ENCODE data around the gene TRAPPC3L.

DNA sequence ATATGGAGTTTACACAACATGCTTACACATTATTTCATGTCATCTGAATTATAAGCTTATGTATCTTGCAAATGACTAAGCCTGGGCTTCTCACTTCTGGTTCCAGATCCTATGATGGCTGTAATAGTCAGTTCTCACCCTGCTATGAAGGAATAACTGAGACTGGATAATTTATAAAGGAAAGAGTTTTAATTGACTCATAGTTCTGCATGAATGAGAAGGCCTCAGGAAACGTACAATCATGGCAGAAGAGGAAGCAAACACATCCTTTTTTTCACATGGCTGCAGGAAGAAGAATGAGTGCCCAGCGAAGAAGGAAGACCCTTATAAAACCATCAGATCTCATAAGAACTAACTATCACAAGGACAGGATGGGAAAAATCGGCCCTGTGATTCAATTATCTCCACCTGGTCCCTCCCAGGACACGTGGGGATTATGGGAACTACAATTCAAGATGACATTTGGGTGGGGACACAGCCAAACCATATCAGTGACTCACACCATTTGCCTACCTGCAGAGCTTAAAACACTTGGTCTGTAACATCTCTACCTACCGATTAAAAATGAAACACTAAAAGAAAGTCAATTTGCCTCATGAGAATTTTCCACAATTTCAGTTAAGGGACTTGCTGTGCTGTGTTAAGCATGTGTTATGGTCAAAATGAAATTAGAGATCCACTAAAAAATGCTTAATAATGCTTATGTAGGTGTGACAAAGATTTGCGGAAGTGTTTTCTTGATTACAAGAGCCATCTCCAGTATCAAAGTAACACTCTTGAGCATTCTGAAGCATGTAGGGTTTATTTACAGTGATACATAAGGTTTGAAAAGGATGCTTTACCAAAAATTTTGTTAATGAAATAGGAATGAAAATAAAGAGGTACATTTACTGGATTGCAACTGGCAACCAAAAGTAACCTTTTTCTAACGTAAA lies 23.6 kb upstream of the TRAPPC3L start:
- TF ChIP-seq ZFX (IDR thresholded peaks at IDR 0.05; ENCODE audit: borderline replicate concordance) = no peak
- TF ChIP-seq, protein P1, sequence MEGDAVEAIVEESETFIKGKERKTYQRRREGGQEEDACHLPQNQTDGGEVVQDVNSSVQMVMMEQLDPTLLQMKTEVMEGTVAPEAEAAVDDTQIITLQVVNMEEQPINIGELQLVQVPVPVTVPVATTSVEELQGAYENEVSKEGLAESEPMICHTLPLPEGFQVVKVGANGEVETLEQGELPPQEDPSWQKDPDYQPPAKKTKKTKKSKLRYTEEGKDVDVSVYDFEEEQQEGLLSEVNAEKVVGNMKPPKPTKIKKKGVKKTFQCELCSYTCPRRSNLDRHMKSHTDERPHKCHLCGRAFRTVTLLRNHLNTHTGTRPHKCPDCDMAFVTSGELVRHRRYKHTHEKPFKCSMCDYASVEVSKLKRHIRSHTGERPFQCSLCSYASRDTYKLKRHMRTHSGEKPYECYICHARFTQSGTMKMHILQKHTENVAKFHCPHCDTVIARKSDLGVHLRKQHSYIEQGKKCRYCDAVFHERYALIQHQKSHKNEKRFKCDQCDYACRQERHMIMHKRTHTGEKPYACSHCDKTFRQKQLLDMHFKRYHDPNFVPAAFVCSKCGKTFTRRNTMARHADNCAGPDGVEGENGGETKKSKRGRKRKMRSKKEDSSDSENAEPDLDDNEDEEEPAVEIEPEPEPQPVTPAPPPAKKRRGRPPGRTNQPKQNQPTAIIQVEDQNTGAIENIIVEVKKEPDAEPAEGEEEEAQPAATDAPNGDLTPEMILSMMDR (IDR thresholded peaks at IDR 0.05) = no peak
